Astrocyte (in vitro differentiated cells and primary cell): ENCODE results near the gene PMEL.
"Not testable (repeated sequence)": the region's sequence is repeated elsewhere in the genome, so short reads cannot be mapped to it uniquely, and the experiment has no call there.

Experiments used
- CTCF ChIP-seq: IDR thresholded peaks from 2 replicates; pipeline ENCODE4 v1.5.1; 2011; ENCODE audit warnings: low read depth, mild to moderate bottlenecking, inconsistent platforms, low read length, moderate library complexity; ENCODE audit not compliant: insufficient read depth
- EZH2 ChIP-seq: IDR thresholded peaks from 2 replicates; pipeline ENCODE4 v1.6.1; 2012; ENCODE audit warnings: mild to moderate bottlenecking, low read length, inconsistent platforms; ENCODE audit not compliant: insufficient read depth

GRCh38 chr12:55985976-55986375 lies 20.1 kb upstream of the PMEL start:
- not testable (repeated sequence) for TF ChIP-seq CTCF, EZH2
